HG02870 (cell line): Measurements from ENCODE around the gene MZT2B.
"Not testable (repeated sequence)": the region's sequence is repeated elsewhere in the genome, so short reads cannot be mapped to it uniquely, and the experiment has no call there.

Experiments
- ATAC-seq: cut with Tn5 transposase; IDR thresholded peaks from one replicate; pipeline ENCODE4 v1.9.1; 2021; ENCODE audit warnings: mild to moderate bottlenecking, moderate library complexity; ENCODE audit not compliant: unreplicated experiment

The MZT2B gene, protein sequence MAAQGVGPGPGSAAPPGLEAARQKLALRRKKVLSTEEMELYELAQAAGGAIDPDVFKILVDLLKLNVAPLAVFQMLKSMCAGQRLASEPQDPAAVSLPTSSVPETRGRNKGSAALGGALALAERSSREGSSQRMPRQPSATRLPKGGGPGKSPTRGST

DNA sequence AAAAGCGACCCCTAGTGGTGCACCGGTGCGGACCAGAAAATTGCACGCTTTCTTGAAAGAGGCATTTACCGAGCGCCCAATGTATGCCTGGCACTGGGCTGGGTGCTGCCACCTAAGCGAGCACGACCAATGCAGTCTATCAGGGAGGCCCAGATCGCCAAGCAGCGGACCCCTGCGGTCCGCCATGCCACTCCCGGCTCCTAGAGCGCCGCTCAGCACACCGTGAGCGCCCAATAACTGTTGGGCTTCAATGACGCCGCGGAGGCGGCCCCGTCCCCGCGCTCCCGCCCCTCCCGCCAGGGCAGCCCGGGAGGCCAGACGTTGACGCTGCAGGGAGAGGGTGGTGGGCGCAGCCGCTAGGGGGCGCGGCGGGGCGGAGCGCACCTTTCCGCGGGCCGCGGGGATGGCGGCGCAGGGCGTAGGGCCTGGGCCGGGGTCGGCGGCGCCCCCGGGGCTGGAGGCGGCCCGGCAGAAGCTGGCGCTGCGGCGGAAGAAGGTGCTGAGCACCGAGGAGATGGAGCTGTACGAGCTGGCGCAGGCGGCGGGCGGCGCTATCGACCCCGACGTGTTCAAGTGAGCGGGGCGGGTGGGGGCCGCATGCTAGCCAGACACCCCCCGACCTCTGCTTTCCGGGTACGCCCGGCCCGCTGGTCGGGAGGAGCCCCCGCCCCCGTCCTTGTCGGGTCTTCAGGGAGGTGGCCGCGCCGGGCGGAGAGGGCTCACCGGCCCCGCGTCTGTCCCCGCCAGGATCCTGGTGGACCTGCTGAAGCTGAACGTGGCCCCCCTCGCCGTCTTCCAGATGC is at the start of gene MZT2B:
Gene MZT2B, plus strand, starts transcription at position 383 of the 803 bp plus-strand sequence. Its CDS starts 21 bp downstream, at position 404.
- peak; percentile 79 for ATAC-seq

DNA sequence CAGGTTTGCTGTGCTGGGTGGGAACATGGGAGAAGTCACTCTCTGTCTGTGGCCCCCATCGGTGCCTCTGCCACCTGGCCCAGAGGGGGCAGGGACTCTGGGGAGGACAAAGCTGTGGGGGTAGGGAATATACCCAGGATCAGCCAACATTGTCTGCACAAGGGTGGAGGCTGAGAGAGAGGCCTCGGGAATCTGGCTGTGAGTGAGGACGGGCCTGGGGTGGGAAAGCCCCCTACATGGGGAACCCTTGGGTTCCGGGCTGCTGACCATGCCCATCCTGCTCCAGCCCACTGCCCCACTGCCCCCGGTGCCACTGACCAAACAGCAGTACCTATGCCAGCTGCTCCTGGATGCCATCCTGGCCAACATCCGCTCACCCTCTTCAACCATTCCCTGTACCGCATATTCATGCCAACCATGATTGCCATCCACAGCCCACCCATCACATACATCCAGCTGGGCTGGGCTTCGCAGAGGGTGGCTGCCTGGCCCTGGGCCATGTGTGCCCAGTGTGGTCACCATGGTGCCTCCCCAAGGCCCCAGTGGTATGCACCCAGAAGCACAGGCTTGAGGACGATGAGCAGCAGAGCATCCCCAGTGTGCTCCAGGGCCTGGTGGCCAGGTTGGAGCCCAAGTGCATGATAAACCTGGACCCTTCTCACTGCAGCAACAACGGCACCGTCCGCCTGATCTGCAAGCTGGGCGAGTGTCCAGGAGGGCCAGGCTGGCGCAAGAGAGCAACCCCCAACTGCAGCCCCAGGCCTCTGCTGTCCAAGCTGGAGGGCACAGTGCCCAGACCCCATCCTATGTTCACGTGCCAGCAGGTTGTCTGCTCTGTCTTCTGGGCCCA is 46.1 kb upstream of the MZT2B start:
- no peak for ATAC-seq

DNA sequence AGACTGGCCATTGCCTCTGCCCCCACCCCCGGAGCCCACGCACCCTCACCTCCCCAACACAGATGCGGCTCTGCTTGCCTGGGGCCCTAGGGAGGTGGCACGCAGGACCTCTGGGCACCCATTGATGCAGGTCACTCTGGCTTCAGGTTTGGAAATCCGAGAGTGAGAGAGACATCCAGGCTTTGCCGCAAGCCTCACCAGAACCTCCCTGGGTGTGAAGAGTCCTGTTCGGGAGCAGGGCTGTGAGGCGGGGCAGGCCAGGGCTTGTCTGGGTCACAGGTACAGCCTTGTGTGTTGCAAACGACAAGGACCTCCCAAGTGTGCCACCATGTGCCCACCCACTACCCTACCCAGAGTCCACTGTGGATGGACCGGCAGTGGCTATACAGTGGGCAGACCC is 45.5 kb upstream of the MZT2B start:
- ATAC-seq: not testable (repeated sequence)

DNA sequence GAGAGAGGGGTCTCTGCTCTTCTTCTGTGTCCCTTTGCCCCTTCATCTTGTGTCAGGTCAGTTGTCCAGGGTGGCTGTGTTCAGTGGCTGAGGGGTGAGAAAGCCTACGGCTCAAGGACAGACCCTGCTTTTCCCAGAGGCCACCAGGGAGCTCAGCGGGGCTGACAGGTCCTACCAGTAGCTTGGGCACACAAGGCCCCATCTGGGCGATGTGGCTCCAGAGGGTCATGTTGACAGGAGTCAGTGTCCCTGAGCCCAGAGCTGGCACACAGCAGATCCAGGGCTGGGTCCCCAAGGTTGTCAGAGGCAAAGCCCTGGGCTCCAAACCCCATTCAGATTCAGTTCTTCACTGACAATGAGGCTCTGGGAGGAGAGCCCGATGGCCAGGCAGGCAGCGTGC is 44.9 kb upstream of the MZT2B start:
- not testable (repeated sequence) for ATAC-seq

DNA sequence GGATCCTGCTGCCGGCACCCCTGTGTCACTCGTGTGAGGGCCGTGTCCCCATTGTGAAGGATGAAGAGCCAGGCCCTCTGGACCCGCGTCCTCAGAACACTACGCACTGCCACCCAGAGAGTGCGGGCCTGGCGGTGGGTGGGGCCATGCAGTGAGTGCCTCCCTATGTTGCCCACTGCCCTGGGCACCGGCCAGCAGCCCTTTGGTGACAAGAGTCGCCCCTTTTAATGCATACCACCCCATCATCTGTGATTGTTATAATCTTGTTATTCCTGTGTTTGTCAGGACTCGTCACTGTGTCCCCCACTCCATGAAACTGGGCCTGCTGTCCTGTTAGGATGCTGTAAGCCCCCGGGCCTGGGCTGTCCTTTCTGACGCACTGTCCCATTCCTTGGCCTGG is 43.7 kb upstream of the MZT2B start:
- ATAC-seq: not testable (repeated sequence)

DNA sequence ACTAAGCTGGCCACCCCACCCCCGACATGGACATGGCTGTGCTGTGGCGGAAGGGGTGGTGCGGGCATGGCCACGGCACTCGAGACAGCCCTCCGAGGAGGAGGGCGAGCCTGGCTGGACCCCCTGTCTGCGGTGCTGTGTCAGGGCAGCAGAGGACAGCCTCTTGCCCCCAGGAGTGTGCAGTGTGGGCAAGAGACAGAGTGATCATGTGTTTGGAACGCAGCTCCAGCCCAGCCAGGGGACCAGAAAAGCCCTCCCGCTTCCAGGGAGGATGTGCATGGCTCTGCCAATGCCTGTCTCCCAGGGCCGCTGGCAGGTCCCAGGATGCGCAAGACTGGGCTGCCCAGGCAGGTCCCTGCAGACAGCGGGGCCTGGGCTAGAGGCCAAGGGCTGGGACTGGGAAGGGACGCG is 43.2 kb upstream of the MZT2B start:
- not testable (repeated sequence) for ATAC-seq

DNA sequence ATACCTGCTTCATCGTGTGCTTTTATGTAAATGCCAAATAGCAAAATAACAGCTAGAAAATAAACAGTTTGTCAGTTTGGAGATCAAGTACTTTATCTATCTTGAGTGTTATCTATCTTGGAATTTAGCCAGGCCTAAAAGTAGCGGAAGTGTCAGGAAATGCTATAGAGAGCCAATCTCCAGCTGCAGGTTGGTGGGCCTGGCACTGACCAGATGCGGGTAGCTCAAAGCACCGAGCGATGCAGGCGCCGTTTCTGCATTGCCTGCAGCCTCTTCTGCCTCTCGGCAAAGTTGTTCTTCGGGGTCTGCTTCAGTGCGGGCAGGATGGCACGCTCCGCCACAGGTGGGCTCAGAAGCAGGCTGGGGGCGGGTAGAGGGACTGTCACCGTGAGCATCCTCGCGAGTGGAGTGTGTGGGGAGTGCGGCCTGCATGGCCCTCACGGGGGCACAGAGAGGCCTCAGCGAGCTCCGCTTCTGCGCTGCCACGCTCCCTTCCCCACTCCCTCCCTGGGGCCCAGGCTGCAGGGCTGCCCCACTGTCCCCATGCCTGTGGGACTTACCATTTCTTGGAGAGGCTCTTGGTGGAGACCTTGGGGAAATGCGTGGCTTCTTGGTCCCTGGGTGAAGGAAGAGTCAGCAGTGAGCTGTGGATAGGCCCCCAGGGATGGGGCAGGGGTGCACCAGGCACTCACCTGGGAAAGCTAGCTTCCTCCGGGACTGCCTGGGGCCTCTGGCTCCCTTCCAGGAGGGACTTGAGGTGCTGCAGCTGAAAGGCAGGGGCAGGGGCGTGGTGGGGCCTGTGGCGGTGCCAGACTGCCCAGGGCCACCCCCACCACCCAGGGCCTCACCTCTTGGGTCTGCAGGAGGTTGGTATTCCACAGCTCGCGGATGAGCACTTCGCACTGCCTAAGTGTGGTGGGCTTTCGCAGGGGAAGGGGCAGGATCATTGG is 42.5 kb upstream of the MZT2B start:
- not testable (repeated sequence) for ATAC-seq

DNA sequence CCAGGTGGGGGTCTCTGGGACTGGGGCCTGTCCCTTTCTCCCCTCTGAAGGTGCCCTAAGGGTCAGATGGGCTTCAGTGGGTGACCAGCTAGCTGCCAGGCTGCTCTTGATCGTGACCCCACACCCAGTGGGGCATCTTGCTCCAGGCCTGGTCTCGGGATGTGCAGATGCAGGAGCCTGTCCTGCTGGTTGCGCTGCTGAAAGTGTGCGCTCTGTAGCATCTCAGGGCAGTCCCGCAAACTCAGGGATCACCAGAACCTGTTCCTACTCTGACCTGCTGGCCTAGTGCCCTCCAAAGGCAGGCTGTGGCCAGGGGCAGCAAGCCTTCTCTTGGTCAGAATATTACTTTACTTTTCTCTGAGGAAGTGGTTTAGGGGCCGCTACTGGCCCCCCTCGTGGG is 41.5 kb upstream of the MZT2B start:
- not testable (repeated sequence) for ATAC-seq

DNA sequence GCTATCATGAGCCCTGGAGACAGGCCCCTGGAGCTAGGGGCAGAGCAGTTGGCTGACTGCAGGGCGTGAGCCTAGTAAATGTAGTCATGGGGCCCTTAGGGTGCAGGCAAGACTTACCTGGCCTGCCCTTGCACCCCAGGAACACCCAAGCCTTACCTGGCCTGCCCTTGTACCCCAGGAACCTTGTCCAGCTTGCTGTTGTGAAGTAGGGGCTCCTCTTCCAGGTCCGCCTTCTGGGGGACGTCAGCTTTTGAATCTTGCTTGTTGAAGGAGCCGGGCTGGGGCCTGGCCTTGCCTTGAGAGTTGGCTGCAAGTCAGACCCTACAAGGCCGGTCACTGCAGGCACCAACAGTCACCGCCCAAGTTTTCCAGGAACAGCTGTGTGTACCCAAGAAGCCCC is 41.1 kb upstream of the MZT2B start:
- ATAC-seq: not testable (repeated sequence)

DNA sequence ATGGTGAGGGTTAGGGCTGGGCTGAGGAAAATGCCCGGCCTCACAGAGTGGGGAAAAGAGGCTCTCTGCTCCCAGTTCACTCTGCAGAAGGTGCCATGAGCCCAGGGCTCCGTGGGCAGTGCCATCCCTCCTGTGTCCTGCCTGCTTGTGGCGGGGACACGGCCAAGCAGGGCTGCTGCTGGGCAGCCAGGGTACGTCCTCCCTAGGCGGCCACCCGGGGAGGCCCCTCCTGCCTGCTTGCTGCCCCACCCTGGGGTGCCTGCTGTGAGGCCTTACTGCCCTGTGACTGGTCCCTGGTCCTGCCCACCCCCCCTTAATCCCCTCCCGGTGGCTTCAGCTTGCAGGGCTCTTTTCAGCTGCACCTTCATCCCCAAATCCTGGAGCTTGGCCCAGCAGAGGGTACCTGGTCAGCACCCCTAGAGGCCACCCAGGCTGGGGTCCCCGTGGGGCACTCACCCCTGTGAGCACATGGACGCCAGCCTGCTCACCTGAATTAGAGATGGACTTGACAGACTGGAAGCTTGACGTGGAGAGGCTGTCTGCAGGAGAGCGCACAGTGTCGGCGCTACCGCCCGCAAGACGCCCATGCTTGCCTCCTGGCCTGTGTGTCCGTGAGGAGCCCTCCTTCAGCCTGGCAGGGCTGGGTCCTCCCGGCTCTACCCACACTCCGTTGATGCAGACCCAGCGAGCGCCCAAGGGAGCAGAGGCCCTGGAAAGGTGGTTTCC is 40.3 kb upstream of the MZT2B start:
- not testable (repeated sequence) for ATAC-seq

DNA sequence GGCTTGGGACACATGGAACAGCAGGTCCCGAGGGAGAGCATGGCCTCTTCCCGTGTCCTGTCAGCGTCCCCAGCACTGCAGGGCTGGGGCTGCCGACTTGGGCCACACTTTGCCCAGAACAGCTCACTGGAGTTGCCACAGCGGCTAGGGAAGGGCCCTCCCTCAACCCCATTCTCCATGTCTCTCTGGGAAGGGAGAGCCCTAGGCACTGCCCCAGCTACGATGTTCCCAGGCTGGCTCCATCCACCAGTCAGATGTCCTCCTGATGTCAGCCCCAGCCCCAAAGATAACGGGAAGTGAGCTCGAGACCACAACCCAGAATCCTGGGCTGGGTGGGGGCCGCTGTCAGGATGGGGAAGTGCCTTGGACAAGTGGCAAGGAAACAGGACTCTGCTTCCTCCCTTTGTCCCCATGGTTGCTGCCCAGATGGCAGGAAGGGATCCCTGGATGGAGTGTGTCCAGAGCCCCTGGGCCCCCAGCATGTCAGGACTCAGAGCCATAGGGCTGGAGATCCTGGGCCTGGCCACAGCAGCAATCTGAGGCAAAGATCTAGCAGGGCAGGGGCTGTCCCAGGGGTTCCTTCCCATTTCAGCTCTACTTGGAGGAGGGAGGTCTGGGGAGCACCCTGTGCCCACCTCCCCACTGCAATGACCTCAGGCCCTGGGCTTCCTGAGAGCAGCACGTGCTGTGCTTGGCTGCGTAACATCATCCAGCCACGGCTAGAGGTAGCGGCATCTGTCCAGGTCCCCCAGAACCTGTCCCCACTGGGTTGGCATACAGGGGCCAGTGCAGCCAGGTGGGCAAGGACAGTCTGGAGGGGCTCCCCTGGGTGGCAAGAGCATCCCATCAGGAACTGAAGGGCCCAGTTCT is 39.4 kb upstream of the MZT2B start:
- ATAC-seq: not testable (repeated sequence)

DNA sequence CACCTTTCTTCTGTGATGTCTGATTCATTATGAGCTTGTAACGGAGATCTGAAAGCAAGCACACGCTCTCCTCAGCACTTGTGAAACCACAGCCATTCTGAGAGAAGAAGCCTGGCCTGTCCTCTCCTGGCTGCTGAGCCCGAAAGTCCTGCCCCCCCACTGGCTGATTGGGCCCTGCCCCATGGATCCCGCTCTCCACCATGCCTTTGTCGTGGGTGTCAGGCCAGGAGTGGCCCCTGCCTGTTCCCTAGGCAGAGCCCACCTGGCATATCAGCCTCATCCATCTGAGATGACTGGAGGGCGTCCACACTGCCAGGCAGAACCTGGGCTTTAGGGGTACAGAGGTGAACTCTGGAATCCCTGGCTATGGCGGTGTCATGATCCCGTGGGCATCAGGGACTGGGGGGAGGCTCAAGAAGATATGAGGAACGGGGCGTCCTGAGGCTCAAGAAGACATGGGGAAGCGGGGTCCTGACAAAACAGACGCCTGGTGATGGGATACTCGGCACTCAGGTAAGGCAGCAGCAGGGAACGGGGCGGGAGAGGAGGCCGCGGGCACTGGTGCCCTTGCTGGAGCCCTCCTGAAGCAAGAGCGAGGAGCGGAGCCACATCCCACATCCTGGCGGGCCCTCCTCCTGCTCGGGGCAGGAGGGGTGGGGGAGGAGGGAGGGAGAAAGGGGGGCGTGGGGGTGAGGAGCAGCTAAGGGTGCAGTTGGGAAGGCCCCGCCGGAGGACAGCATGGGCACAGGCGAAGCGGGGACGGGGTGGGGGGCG is 38.6 kb upstream of the MZT2B start:
- peak; percentile 57 for ATAC-seq

DNA sequence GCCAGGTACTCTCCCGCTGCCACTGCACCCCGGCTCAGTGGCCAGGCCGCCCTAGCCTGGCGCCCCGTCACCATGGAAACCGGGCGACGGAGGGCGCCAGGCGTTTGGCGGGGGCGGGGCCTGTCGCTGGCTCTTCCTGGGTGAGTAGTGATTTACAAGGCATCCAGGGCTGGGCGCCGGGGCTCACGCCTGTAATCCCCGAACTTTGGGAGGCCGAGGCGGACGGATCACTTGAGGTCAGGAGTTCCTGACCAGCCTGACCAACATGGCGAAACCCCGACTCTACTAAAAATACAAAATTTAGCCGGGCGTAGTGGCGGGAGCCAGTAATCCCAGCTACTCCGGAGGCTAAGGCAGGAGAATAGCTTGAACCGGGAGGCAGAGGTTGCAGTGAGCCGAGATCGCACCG is 37.1 kb upstream of the MZT2B start, which contains the start of gene CCDC74B:
Gene CCDC74B, minus strand, starts transcription at position 107 of the 409 bp plus-strand sequence. CDS start 116 bp downstream, outside the sequence.
- ATAC-seq: peak; percentile 79

DNA sequence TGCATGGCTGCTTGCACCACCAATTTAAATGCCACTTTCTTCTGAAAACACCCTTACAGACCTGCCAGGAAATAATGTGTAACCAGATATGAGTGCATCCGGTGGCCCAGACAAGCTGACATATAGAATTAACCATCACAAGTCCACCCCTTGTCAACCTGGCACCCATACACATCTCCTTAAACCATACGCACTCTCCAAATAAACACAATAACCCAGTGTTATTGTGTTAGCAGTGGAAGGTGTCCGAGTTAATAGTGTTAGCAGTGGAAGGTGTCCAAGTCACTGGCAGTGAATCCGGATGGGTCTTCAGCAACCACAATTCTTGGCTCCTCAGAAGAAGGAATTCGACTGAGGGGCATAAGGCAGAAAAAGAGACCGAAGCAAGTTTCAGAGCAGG is 33.5 kb upstream of the MZT2B start:
- ATAC-seq: not testable (repeated sequence)

DNA sequence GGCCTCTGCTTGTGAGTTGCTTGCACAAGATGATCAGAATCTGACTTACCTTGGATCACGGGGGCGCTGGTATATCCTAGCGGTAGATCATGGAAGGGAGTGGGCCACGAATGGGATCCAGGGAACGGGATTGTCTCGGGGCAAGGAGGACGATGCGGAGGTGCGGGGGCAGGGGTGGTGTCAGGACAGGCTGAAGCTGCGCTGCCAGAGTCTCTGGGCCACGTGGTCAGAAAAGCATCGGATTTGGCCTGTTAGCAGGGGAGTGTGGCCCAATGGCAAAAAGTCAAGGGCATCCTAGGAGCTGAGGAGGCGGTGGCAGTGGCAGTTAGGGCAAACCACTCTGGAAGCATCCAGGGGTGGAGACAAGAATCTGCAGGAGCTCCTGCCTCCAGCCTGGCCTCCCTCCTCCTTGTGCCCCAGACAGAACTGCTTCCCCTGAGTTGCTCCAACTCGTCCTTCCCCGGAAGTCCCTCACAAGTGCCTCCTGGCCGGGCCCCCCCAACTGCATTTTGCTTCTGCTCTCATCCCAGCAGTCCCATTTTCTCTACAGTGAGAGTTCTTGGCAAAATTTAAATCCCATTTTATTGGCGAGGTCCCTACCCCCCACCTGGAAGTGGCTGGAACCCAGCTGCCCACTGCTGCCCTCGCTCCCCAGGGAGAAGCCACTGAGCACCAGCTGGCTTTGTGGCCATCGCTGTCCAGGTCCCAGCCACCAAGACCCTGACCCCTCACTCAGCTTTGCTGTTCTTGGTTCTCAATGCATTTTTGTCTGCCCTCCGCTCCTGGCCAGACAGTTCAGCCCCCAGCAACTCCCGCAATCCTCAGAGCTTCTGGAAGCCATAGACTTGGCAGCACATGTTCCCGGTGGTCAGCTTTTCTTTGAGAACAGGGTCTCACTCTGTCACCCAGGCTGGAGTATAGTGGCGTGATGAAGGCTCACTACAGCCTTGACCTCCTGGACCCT is 31.6 kb upstream of the MZT2B start:
- no peak for ATAC-seq

DNA sequence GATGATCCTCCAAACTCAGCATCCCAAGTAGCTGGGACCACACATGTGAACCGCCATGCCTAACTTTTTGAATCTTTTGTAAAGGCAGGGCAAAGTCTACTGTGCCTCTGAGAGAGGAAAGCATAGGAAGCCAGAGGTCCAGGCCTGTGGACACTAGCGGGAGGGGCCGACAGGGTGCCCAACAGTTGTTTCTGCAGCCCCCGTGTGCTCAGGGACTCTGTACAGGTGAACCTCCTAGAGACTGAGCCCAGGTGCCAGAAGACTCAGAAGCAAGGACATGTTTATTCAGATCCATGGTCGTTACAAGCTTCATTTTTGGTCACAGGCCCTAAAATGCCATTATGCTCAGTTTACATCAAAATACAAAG is 30.9 kb upstream of the MZT2B start:
- not testable (repeated sequence) for ATAC-seq
